ENCODE data around the gene GLUL. TPM values are rescaled to one million over a fixed set of nuclear protein-coding genes. Genes with fewer than 3 reads are reported as not detected.

The GLUL gene
- total and polyA plus RNA-seq, 4 donors: 306 to 1,177 (median 723) TPM

DNA sequence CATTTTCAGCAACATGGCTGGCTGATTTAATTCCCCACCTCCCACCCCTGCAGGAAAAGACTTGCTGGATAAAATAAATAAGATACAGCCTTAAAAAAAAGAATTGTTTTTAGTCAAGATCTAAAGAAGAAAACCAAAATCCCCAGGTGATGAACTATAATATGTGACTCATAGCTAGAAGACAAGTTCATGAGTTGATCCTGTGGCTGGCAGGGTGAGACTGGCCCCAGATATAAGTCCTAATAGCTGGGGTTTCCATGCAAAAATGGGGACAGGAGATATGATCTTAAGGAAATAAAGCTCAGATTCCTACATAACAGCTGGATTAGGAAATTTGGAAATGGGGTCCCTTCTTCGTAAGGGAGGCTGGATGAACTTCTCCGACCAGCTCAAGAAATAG lies 36.5 kb upstream of the GLUL start:
- TF ChIP-seq ZBTB33 (IDR thresholded peaks at IDR 0.05): no peak
- no peak for TF ChIP-seq MAX (IDR thresholded peaks at IDR 0.05)
- TF ChIP-seq CTCF (IDR thresholded peaks at IDR 0.05; ENCODE audit: low read depth, low read length, missing input control): no peak
- no peak for TF ChIP-seq RAD21 (IDR thresholded peaks at IDR 0.05)
- no peak for TF ChIP-seq NR2F2 (IDR thresholded peaks at IDR 0.05)
- TF ChIP-seq, protein P1, sequence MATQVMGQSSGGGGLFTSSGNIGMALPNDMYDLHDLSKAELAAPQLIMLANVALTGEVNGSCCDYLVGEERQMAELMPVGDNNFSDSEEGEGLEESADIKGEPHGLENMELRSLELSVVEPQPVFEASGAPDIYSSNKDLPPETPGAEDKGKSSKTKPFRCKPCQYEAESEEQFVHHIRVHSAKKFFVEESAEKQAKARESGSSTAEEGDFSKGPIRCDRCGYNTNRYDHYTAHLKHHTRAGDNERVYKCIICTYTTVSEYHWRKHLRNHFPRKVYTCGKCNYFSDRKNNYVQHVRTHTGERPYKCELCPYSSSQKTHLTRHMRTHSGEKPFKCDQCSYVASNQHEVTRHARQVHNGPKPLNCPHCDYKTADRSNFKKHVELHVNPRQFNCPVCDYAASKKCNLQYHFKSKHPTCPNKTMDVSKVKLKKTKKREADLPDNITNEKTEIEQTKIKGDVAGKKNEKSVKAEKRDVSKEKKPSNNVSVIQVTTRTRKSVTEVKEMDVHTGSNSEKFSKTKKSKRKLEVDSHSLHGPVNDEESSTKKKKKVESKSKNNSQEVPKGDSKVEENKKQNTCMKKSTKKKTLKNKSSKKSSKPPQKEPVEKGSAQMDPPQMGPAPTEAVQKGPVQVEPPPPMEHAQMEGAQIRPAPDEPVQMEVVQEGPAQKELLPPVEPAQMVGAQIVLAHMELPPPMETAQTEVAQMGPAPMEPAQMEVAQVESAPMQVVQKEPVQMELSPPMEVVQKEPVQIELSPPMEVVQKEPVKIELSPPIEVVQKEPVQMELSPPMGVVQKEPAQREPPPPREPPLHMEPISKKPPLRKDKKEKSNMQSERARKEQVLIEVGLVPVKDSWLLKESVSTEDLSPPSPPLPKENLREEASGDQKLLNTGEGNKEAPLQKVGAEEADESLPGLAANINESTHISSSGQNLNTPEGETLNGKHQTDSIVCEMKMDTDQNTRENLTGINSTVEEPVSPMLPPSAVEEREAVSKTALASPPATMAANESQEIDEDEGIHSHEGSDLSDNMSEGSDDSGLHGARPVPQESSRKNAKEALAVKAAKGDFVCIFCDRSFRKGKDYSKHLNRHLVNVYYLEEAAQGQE (IDR thresholded peaks at IDR 0.05): no peak
- TF ChIP-seq FOXA2 (IDR thresholded peaks at IDR 0.05): no peak
- TF ChIP-seq HNF4A (conservative IDR thresholded peaks at IDR 0.05): no peak
- TF ChIP-seq RXRA (IDR thresholded peaks at IDR 0.05): no peak
- TF ChIP-seq HNF4G (IDR thresholded peaks at IDR 0.05): no peak
- TF ChIP-seq FOXA1 (IDR thresholded peaks at IDR 0.05): no peak
- no peak for TF ChIP-seq GABPA (IDR thresholded peaks at IDR 0.05 in 1 of 2, conservative IDR thresholded peaks at IDR 0.05 in 1 of 2)
- no peak for TF ChIP-seq JUND (IDR thresholded peaks at IDR 0.05)
- TF ChIP-seq SP1 (IDR thresholded peaks at IDR 0.05): no peak

GRCh38 chr1:182426442-182427430 lies 35.1 kb upstream of the GLUL start:
- Histone ChIP-seq H3K36me3 (ENCODE audit: control insufficient read depth in 4 of 4, insufficient read depth in 3 of 4, low read depth in 1 of 4, low read length in 3 of 4) (no peaks in the 10 kb centered on the region), H3K27me3 (ENCODE audit: control insufficient read depth in 4 of 4, insufficient read depth in 4 of 4, low read length in 3 of 4) (no peaks in the 10 kb centered on the region), H3K9ac (ENCODE audit: low read depth in 1 of 2, low read length in 2 of 2) (no peak overlapping the region), H3K4me3 (ENCODE audit: low read depth in 1 of 3, low read length in 3 of 3) (no peak overlapping the region), H3K4me1 (ENCODE audit: control insufficient read depth in 4 of 4, insufficient read depth in 4 of 4, low read length in 3 of 4) (no peaks in the 10 kb centered on the region), H3K9me3 (ENCODE audit: control insufficient read depth in 4 of 4, low read length in 3 of 4) (no peaks in the 10 kb centered on the region), H3K27ac (ENCODE audit: low read depth in 1 of 2, low read length in 2 of 2) (no peak overlapping the region)
- WGBS: 87% methylated on average over 7 of the region's 7 CpGs
- no peak for DNase-seq (ENCODE audit: low spot score)
- TF ChIP-seq HNF4A (conservative IDR thresholded peaks at IDR 0.05) (no peak), TAF1 (conservative IDR thresholded peaks at IDR 0.05) (no peak)

More for the DNA sequence above, 36.5 kb upstream of the GLUL start:
- no peaks in the 10 kb centered on the region for H3K4me1 ChIP-seq (ENCODE audit: control insufficient read depth in 4 of 4, insufficient read depth in 4 of 4, low read length in 3 of 4)
- no peak overlapping the region for H3K27ac ChIP-seq (ENCODE audit: low read depth in 1 of 2, low read length in 2 of 2)
- H3K36me3 ChIP-seq (ENCODE audit: control insufficient read depth in 4 of 4, insufficient read depth in 3 of 4, low read depth in 1 of 4, low read length in 3 of 4): no peaks in the 10 kb centered on the region
- no peak for DNase-seq (ENCODE audit: low spot score)
- 93% methylated on average over 2 of the region's 2 CpGs for WGBS
- no peak overlapping the region for H3K4me3 ChIP-seq (ENCODE audit: low read depth in 1 of 3, low read length in 3 of 3)
- H3K27me3 ChIP-seq (ENCODE audit: control insufficient read depth in 4 of 4, insufficient read depth in 4 of 4, low read length in 3 of 4): no peaks in the 10 kb centered on the region
- H3K9me3 ChIP-seq (ENCODE audit: control insufficient read depth in 4 of 4, low read length in 3 of 4): no peaks in the 10 kb centered on the region
- H3K9ac ChIP-seq (ENCODE audit: low read depth in 1 of 2, low read length in 2 of 2): no peak overlapping the region

All from liver (tissue), 9 donors.